AG08395 (cell line): ENCODE results near the gene SH2D7.
"Not testable (repeated sequence)": the region's sequence is repeated elsewhere in the genome, so short reads cannot be mapped to it uniquely, and the experiment has no call there.

Source experiments
- DNase-seq: peaks from one replicate; pipeline ENCODE4 v3.0.0; 2012; ENCODE audit warnings: mixed read lengths, low spot score

The SH2D7 gene

GRCh38 chr15:78146425-78147154 lies 54.2 kb downstream of the SH2D7 start:
- DNase-seq: no peak

GRCh38 chr15:78147566-78147965 lies 55.2 kb downstream of the SH2D7 start:
- DNase-seq: no peak

GRCh38 chr15:78148392-78149067 lies 56.2 kb downstream of the SH2D7 start:
- no peak for DNase-seq

- peak; percentile 100 for DNase-seq
Measured at GRCh38 chr15:78149068-78149804, 56.9 kb downstream of the SH2D7 start, which contains the start of gene IDH3A. IDH3A (plus strand) TSS chr15:78149362; CDS start chr15:78149404, 42 bp downstream.

- DNase-seq: no peak
Measured at GRCh38 chr15:78149805-78150751, 57.7 kb downstream of the SH2D7 start.

- DNase-seq: not testable (repeated sequence)
Measured at GRCh38 chr15:78151075-78151474, 58.7 kb downstream of the SH2D7 start.
